CD4-positive, alpha-beta T cell treated with Interleukin-1 beta for 1 hour (primary cell): Measurements from ENCODE around the gene PIR.

Experiments used
- DNase-seq, 2 donors: peaks; one replicate each; pipeline ENCODE4 v3.0.0-alpha.2; 2020 to 2022

The PIR gene

DNA sequence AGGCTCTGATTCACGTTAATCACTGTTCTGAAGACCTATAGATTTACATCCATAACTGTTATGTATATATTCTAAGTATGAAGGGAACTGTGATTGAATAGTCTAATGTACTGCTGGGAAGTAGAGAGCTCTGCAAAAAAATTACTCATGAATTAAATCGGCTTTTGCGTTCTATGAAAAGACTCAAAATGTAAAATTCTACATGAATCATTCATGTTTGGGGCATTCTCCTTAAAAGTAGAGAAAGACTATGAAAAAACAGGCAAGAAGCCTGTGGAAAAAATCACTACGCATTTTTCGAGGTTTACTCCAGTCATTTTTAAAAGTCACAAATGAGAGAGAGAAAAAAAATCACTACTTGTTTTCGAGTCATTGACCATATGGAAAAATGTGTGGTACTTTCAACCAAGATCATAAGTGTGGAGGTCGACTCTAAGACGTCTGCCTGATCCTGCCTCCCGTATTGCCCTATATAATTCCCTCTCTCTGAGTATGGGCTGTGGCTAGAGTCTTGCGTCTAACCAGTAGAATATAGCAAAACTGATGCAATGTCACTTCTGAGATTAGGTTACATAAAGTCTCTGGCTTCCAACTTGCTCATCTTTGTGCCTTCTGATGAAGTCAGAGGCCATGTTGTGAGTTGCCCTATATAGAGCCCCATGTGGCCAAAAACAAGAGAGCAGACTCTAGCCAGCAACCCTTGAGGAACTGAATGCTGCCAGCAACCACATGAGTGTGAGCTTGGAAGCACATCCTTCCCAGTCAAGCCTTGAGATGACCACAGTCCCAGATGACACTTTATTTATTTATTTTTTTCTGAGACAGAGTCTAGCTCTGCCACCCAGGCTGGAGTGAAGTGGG, 76.8 kb downstream of the PIR start:
- DNase-seq: no peak

DNA sequence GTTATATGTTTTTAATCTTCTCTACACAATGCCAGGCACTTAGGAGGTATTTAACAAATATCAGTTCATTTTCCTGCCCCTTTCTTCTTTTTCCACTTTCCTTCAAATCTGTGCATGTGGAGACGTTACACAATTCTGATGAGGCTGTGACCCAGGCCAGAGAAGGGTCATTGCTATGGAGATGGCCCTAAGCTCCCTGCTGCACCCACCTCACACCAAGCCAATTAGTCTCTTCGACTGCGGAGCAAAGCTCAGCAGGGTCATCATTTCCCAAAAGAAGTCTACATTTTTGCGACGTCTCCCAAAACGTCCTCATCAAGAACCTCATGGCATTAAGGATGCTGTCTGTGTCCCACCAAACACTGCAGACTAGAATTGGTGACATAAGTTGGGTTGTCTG, 80.0 kb downstream of the PIR start:
- no peak for DNase-seq

DNA sequence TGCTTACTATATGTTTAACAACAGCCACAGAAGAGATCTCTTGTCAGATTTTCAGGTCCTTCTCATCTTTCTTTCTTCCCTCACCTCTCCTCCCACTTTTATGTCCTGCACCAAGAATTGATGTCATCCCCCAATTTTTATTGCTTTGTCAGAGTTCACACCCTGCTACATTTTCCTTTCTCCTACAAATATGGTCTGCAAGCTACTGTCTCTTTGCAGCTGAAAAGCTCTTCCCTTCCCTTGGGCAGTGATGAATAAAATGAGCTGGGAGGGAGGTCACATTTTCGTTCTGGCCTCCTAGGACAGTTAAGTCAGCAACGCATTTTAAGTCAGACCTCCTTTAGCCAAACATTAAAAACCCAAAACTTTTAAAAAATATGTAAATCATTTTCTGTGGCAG, 82.2 kb downstream of the PIR start:
- DNase-seq: no peak

DNA sequence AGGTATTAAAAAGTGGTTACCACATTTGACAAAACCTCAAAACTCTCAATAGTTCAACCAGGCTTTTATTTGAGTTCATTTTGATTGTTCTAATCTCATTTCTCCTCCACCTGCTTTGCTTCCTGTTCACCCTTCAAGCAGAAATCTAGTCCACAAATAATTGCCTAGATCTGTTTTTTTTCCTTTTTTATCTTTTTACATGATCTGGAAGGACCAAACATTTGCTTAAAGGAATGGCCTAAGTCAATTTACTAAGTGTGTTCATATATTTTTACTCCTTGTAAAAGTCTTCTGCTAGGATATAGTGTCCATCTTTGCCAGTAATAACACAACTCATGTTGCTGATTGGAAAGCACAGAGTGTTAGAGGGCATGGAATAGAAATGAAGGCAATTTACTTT, 82.7 kb downstream of the PIR start:
- no peak for DNase-seq

DNA sequence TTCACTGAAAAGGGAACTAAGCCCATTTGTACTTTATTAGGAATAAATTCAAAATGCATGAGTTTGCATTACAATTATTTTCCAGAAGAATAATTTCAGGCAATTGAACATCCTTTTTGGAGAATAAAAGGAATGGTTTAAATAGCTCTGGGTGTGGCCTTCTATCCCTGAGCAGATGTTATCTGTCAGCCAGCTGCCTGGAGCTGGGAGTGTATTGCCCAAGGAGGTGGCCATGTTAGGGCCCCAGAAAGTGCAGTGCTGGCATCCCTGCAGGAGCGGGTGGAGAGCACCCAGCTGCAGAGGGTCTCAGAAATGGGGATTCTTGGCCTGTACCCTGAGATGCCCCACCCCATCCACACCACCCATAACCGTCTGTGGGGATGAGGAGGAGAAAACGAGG, 87.3 kb downstream of the PIR start:
- no peak for DNase-seq

DNA sequence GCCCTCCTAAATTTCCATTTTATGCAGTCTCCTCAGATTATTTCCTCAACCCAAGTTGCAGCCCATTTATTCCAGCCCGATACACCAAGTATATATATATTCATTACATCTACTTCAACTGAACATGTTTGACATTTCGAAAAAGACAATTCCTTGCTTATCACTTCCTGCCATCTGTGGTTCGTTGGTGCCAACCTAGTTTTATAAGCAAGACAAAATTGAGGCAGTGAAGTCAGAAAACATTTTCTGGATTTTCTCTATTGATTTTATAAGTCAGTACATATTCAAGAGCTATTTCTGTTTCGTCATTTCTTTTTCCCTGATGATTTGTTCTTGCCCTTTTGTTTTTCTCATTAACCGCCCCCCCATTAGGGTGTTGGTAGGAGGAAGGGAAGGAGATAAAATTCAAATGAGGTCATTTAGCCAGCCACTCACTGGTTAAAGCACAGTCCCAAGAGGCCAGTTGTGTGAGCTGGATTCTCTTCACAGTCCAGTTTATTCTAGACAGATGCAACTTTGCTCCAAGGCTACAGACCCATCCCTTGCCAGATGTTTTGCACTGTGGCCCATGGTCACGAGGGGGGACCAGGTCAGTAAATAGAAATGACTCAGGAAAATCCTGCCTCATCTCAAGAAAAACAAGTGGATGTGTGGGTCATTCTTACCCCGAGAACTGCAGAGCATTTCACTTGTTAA, 88.6 kb downstream of the PIR start:
- no peak for DNase-seq

DNA sequence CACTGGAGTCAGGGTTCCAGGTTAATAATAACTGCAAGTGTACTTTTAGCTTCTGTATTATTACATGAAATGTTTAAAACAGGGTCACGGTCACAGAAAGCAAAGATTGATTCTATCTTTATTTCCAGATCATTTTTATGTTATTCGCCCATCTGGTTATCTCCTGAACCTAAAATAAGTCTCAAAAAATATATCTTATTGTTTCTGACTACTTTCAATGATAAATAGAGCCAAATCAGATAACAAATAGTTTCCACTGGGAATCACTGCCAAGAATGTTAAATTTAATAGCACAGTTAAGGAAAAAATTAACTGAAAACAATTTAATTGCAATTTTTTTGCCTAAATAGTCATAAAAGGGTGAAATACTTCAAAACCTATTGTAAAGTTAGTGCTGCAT, 91.8 kb downstream of the PIR start:
- no peak for DNase-seq

DNA sequence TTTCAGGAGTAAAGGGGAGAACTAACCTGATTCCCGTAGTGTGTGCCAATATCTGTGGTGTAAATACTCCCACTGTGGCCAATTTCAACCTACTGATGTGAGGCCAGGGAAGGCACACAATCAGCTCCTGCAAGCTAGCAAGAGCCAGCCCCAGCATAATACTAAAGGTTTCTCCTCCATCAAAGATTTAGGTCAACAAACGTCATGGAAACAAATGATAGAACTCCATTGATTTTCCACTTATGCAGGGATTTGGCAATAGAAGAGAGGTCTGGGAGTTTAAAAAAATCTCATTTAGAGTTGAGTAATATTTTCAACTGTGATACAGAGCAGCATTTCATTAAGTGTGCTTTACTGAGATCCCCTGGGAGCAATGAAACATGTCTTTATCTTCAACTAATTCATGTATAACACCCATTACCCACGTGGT, 93.2 kb downstream of the PIR start:
- no peak for DNase-seq

DNA sequence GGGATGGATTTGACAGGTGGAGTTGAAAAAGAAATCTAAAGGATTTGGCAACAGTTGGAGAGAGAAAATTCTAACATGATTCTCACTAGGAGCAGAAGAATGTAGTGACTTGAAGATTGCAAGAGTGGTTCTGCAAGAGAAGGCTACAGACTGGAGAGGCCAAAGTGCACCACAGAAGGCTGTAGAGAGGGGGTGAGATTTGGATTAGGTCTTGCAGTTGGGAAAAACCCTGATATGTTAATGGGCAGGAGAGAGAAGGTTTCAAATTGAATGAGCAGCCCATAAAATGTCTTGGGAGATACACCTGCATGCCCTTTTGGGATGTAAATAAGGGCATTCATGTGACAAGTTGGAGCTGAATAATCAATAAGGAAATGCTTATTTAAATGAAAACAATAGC, 94.3 kb downstream of the PIR start:
- no peak for DNase-seq

DNA sequence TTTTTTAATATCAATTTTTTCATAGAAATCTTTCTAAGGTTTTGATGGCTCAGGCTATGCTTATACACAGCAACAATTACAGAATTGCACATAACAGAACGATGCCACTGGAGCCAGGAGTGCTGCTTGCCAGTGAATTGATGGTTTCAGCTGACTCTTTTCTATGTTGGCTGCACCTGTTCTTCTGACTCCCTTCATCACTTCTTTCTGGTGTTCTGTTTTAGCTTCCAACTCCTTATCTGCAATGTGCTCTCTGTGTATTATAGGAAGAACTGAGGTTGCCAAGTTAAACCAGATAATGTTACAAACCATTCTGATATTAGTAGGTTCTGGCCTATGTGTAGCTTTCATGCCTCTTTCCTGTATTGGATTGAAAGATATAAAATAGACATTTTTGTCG, 97.3 kb downstream of the PIR start:
- DNase-seq: no peak

DNA sequence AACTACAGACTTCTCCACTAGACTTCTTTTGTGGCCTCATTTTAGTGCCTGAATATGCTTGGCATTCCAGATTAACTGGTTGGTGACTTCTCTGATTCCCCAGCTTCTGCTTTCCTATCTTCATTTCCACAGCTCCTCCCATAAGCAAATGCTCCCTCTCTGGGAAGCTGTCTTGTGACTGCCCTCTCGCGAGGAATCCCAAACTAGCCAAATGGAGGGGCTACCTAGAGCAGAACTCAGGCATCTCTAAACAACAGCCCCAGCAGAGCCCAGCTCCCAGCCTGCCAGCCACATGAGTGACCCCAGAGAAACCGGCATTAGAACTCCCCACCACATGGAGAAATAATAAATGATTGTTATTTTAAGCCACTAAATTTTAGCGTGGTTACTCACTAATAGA, 101.3 kb downstream of the PIR start:
- DNase-seq: no peak

DNA sequence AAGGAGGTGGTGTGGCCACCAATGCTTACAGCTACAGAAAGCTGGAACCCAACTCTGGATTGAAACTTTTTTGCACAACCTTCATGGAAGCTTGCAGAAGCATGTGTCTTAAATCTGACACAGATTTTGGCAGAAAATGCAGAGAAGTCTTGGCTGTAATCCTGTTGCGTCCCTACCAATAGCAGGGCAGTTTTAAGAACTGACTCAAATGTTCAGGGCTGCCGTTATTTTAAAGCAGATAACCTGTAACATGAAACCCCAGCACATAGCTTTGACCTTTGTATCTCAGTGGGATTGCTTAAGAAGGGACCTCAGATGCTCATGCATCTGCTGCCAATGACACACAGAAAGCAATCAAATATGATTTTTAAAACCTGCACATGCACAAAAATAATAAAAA, 108.8 kb downstream of the PIR start, which contains the start of gene VEGFD:
Gene VEGFD, minus strand, starts transcription at position 110 of the 400 bp plus-strand sequence. CDS start 467 bp downstream, outside the sequence.
- no peak for DNase-seq

DNA sequence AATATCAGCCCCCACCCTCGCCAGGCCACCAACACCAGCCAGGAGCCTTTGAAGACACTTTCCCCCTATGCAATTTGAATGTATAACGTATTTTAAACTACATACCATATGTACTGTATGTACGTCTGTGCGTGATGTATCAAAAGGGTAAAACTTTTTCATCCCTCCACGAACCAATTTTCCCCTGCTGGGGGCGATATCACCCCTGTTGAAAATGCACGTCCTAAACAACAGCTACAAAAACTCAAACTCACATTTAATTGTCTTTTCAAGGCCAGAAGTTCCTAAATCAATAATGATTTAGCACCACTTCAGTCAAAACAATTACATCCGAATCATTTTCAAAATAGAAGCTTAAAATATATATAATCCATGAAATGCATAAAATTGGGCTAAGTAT, 110.3 kb downstream of the PIR start:
- DNase-seq: no peak

DNA sequence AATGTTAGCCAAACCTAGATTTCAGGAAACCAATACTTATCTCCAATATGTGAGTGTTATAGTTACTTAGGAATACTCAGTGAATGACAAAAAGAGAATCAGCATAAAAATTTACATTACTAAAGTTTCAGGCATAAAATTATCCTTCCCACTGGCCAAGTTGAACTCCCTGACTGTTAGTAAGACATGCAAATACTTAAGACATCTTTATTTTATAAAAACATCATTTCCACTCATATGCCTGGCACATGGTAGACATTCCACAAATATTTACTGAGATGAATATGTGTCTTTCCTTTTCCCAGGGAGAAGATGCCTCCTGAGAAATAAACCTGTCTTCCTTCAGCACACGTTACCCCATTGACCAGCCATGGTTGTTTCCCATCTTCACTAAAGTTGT, 116.2 kb downstream of the PIR start:
- DNase-seq: no peak

DNA sequence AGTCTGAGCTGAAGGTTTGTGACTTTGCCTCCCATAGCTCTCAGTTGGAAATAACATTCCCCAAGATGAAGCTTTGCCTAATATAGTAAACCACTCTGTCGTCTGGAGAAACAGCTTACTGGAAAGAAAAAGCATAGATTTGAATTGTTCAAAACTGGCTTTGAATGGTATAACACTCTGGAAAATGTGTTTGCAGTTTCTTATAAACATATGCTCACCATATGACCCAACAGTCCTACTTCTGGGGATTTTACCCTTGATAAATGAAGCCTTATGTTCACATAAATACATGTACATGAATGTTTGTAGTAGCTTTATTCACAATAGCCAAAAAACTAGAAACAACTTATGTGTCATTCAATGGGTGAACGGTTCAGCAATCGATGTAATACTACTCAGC, 119.2 kb downstream of the PIR start:
- DNase-seq: no peak

DNA sequence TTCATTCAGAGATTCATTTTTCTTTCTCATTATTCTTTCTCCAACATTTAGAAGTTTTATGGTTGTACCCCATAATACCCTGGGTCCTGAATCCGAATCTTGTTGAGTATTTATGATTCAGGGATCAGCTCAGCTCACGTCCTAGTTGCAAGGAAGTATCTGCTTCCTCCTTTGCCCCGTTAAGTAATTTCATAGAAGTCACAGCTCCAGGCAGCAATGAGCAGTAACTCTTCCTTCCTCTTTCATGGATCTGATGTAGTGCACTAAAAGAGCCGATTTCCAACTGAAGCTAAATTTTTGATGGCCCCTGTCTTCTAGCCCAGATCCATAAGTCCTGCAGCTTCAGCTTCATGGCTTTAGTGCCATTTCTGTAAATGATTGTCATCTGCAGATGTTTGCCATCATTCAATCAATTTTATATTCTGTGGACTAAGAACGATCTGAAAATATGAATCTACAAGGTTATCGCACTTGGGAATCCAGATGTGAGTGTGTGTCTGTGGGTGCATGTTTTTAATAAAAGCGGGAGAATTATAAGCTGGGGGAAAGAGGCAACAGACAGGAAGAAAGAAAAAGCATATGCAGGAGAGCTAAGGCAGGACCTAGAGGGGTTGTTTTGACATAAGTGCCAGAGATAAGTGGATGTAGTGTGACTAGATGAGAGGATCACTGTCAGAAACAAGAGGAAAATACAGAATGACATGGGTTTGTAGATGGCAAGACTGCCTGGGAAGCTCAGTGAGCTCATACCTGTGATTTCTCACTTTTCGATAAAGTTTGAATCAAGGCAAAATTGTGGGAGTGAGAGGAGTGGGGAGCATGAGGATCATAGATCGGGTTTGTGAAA, 126.4 kb downstream of the PIR start:
- peak in 1 of 2 donors; percentile 2 for DNase-seq

DNA sequence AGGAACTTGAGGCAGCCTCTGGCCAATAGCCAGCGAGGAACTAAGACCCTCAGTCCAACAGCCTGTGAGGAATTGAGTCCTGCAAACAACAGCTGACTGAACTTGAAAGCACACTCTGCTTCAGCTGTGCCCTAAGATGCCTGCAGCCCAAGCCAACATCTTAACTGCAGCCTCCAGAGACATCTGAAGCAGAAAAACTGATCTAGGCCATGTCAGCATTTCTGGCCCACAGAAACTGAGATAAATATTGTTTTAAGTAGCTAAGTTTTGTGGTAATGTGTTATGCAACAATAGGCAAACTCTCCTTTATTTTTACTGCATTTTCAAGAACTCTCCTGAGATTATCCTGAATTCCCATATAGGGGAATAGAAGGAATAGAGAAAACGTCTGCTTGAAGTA, 133.4 kb downstream of the PIR start:
- DNase-seq: no peak

DNA sequence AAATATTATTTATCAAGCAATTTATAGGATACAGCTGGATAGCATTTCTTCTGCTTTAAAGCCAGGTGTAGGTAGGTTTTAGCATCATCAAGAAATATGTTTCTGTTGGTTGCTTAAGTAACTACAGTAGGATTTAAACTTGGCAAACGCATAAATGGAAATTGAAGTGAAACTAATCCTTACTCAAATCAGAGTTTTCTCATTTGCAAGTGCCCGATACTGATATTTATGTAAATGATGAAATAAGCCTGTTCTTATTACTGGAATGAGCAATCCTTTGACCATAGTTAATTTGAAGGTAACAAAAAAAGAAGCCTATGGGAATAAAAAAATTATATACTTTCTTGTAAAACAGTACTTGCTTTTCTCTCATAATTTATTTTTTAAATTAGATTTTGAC, 134.6 kb downstream of the PIR start:
- no peak for DNase-seq

DNA sequence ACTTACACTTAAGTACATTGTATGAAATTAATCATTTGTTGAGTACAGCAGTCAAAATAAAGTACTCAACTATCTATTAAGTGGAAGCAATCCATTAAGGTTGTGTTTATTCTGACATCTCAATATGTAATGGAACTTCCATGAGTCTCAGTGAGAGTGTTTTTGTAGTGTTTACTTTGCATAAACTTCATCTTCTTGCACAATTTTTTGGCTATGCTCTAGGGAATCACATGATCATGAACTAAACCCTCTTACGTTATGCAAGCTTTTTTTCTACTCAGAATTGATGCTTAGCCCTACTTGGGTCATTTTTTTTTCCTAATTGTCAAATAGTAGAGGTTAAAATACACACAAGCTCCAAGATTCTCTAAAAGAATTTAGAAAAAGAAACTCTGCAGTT, 136.7 kb downstream of the PIR start:
- no peak for DNase-seq

DNA sequence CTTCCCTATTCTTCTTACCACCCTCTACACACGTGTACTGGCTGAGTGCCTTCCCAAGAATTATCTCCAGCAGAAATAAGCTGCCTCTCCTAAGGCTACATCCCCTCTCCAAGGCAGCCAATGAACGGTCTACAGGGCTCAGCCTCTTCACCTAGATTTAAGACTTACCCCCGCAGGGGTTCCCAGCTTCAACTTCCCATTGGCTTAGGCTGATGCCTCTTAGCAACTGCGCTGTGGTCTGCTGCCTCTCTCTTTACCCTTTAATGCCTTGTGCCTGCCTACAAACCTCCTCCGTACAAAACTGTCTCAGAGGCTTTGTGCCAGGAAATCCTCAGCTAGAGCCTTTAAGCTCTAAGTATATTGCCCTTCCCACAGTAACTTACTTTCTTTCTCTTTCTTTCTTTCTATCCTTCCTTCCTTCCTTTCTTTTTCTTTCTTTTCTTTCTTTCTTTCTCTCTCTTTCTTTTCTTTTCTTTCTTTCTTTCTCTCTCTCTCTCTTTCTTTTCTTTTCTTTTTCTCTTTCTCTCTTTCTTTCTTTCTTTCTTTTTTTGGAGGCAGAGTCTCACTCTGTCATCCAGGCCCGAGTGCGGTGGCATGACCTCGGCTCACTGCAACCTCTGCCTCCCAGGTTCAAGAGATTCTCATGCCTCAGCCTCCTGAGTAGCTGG, 142.7 kb downstream of the PIR start:
- no peak for DNase-seq

DNA sequence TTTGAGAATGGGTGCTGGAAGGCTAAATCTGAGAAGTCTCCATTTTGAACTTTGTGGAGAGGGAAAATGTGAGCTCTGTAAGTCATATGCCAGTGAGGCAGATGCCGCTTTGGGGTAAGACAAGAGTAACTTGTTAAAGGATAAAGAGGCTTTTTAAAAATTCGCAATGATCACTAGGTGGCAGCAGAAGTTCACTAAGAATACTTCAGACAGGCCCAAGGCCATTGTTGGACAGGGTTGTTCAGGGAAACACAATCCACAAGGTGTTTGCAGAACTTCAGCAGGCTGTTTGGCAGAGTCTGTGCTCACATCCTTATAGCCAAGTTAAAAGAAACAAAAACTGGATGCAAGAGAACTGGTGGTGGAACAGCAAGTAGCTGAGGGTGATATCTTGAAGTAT, 144.1 kb downstream of the PIR start:
- peak in 1 of 2 donors; percentile 29 for DNase-seq

DNA sequence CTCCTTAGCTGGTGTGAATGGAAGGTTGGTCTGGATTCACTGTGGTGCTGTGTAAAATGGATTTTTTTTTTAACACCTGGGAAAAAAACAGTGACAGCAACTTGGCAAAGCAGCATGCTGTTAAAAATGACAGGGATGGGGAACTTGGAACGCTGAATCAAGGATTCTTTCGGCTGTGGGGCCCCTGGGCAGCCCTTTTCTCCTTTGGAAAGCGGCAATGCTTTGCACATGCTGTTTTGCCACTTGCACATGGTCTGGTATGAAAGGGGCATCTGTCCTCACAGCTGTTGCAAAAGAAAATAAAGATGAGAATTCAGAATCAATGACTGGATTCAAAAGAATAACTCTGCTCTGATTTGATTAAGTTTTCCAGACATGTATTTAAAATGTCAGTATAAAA, 147.2 kb downstream of the PIR start:
- DNase-seq: no peak

DNA sequence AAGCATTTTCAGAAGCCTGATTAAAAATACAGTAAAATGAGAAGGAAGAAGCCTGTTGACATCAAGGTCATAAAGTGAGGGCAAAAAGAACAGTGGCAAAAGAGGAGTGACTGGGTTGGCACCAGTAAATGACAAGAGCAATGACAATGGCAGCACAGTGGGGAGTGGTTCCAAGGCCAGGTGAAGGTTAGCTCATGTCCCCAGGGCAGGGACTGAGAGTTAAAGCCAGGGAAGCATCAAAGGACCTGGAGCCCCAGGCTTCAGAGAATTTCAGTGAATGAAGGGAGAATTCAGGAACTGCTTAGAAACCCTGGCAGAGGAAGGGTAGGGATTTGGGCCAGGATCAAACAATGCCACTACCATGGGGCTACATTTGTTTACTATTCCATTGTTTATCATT, 149.0 kb downstream of the PIR start:
- no peak for DNase-seq
